Effector memory CD4-positive, alpha-beta T cell (primary cell): ENCODE results near the gene FLNA.

Experiments used
- DNase-seq, 3 donors: peaks; one replicate each; pipeline ENCODE4 v3.0.0-alpha.2; 2020
- H3K27ac ChIP-seq: 2 replicates; pipeline ENCODE4 v1.7.0; 2013; ENCODE audit warnings: mild to moderate bottlenecking, low read length, moderate library complexity; ENCODE audit not compliant: insufficient read depth, poor library complexity, severe bottlenecking
- H3K27me3 ChIP-seq: replicated peaks from 2 replicates; pipeline ENCODE4 v1.7.0; 2013; ENCODE audit warnings: mild to moderate bottlenecking, low read length; ENCODE audit not compliant: insufficient read depth, control insufficient read depth, poor library complexity, severe bottlenecking
- H3K36me3 ChIP-seq: 2 replicates; pipeline ENCODE4 v1.7.0; 2013; ENCODE audit warnings: mild to moderate bottlenecking, low read length, moderate library complexity; ENCODE audit not compliant: control insufficient read depth, insufficient read depth
- H3K4me1 ChIP-seq: 2 replicates; pipeline ENCODE4 v1.7.0; 2013; ENCODE audit warnings: low read length, mild to moderate bottlenecking; ENCODE audit not compliant: control insufficient read depth, insufficient read depth, poor library complexity, severe bottlenecking
- H3K4me3 ChIP-seq: 2 replicates; pipeline ENCODE4 v1.7.0; 2013; ENCODE audit warnings: low read length, low read depth, mild to moderate bottlenecking; ENCODE audit not compliant: insufficient read depth, poor library complexity, severe bottlenecking
- H3K9me3 ChIP-seq: 2 replicates; pipeline ENCODE4 v1.7.0; 2013; ENCODE audit warnings: mild to moderate bottlenecking, low read length, moderate library complexity; ENCODE audit not compliant: control insufficient read depth

FLNA gene

GRCh38 chrX:154375156-154375504 lies 696 bp upstream of the FLNA start:
- no peaks in the 10 kb centered on the region for H3K36me3 ChIP-seq
- no peaks in the 10 kb centered on the region for H3K27me3 ChIP-seq
- H3K9me3 ChIP-seq, result no peaks in the 10 kb centered on the region
- no peak overlapping the region for H3K4me3 ChIP-seq
- H3K27ac ChIP-seq, result no peak overlapping the region
- DNase-seq, result no peak
- H3K4me1 ChIP-seq, result peaks cover 31% of the 10 kb centered on the region

- Histone ChIP-seq H3K4me1 (peaks cover 25% of the 10 kb centered on the region), H3K4me3 (peak overlapping the region; percentile 22), H3K27me3 (no peaks in the 10 kb centered on the region), H3K27ac (peak overlapping the region; percentile 39), H3K36me3 (no peaks in the 10 kb centered on the region), H3K9me3 (no peaks in the 10 kb centered on the region)
- DNase-seq, result no peak
These were observed 811 bp downstream of the FLNA start for GRCh38 chrX:154373340-154374306.

- DNase-seq, result no peak
- H3K4me1 ChIP-seq, result peaks cover 30% of the 10 kb centered on the region
These were observed 1.8 kb downstream of the FLNA start for GRCh38 chrX:154372612-154373022.

GRCh38 chrX:154371789-154372300 lies 2.6 kb downstream of the FLNA start:
- Histone ChIP-seq H3K27ac (peak overlapping the region; percentile 97), H3K36me3 (peaks cover 15% of the 10 kb centered on the region), H3K4me1 (peaks cover 37% of the 10 kb centered on the region), H3K27me3 (no peaks in the 10 kb centered on the region), H3K9me3 (no peaks in the 10 kb centered on the region), H3K4me3 (peak overlapping the region; percentile 77)
- DNase-seq, result no peak

More at GRCh38 chrX:154372612-154373022, 1.8 kb downstream of the FLNA start:
- Histone ChIP-seq H3K9me3 (no peaks in the 10 kb centered on the region), H3K27me3 (no peaks in the 10 kb centered on the region), H3K36me3 (peaks cover 7% of the 10 kb centered on the region), H3K27ac (peak overlapping the region; percentile 97), H3K4me3 (peak overlapping the region; percentile 77)

- H3K4me3 ChIP-seq, result peak overlapping the region; percentile 77
- peaks cover 40% of the 10 kb centered on the region for H3K4me1 ChIP-seq
- peaks cover 21% of the 10 kb centered on the region for H3K36me3 ChIP-seq
- DNase-seq, result peak; percentile 86 to 91 (median 90)
- H3K27ac ChIP-seq, result peak overlapping the region; percentile 97
- H3K27me3 ChIP-seq, result no peaks in the 10 kb centered on the region
- H3K9me3 ChIP-seq, result no peaks in the 10 kb centered on the region
These were observed 3.2 kb downstream of the FLNA start for GRCh38 chrX:154371017-154371788.

- H3K4me1 ChIP-seq, result peaks cover 40% of the 10 kb centered on the region
- DNase-seq, result no peak
These were observed 4.0 kb downstream of the FLNA start for GRCh38 chrX:154370300-154371016.

GRCh38 chrX:154369449-154370299 lies 4.8 kb downstream of the FLNA start:
- Histone ChIP-seq H3K27ac (peak overlapping the region; percentile 97), H3K36me3 (peaks cover 36% of the 10 kb centered on the region), H3K4me3 (peak overlapping the region; percentile 77), H3K4me1 (peaks cover 36% of the 10 kb centered on the region), H3K27me3 (no peaks in the 10 kb centered on the region), H3K9me3 (no peaks in the 10 kb centered on the region)
- DNase-seq, result peak; percentile 70 to 79 (median 75)

More at GRCh38 chrX:154370300-154371016, 4.0 kb downstream of the FLNA start:
- Histone ChIP-seq H3K4me3 (peak overlapping the region; percentile 77), H3K27me3 (no peaks in the 10 kb centered on the region), H3K9me3 (no peaks in the 10 kb centered on the region), H3K27ac (peak overlapping the region; percentile 97), H3K36me3 (peaks cover 28% of the 10 kb centered on the region)

- H3K4me3 ChIP-seq, result peak overlapping the region; percentile 77
- peaks cover 44% of the 10 kb centered on the region for H3K36me3 ChIP-seq
- peak overlapping the region; percentile 97 for H3K27ac ChIP-seq
- H3K9me3 ChIP-seq, result no peaks in the 10 kb centered on the region
- no peaks in the 10 kb centered on the region for H3K27me3 ChIP-seq
- peak; percentile 89 to 95 (median 94) for DNase-seq
- H3K4me1 ChIP-seq, result peaks cover 36% of the 10 kb centered on the region
These were observed 5.6 kb downstream of the FLNA start for GRCh38 chrX:154368630-154369448.
